Upper lobe of left lung (tissue), 4 donors: ENCODE results near the gene CXCL16.
A peak's percentile ranks its signal among the peaks of the same experiment; 100 is the strongest.

Experiments used
- POLR2A ChIP-seq, 4 donors: fragments of 450-650 bp; IDR thresholded peaks; one replicate each; pipeline ENCODE4 v1.5.1; 2016 to 2017; ENCODE audit warnings: antibody characterized with exemption in 4 of 4, mild to moderate bottlenecking in 2 of 4
- TF ChIP-seq, protein P1 (sequence below), 6 experiments: fragments of 450-650 bp in 4 of 6; fragments of 200-600 bp in 2 of 6; sonication (generic) in 2 of 6; IDR thresholded peaks; one replicate each; pipeline ENCODE4 v1.5.1; 2016 to 2019; ENCODE audit warnings: antibody characterized with exemption in 6 of 6

DNA sequence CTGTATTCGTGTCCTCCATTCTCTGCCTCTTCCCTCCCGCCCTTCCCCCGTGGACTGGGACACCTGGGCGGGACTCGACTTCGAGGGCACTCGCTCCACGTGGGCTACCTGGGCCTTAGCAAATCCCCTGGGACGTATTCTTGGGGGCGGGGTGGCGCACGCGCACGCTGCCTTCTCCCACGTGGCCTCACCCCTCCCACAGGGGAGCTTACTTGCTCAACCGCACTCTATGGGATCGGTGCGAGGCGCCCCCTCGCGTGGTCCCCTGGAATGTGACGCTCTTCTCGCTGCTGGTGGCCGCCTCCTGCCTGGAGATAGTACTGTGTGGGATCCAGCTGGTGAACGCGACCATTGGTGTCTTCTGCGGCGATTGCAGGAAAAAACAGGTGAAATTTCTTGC is 42.9 kb upstream of the CXCL16 start:
- no peak for TF ChIP-seq POLR2A (IDR thresholded peaks at IDR 0.05)
- TF ChIP-seq, protein P1, sequence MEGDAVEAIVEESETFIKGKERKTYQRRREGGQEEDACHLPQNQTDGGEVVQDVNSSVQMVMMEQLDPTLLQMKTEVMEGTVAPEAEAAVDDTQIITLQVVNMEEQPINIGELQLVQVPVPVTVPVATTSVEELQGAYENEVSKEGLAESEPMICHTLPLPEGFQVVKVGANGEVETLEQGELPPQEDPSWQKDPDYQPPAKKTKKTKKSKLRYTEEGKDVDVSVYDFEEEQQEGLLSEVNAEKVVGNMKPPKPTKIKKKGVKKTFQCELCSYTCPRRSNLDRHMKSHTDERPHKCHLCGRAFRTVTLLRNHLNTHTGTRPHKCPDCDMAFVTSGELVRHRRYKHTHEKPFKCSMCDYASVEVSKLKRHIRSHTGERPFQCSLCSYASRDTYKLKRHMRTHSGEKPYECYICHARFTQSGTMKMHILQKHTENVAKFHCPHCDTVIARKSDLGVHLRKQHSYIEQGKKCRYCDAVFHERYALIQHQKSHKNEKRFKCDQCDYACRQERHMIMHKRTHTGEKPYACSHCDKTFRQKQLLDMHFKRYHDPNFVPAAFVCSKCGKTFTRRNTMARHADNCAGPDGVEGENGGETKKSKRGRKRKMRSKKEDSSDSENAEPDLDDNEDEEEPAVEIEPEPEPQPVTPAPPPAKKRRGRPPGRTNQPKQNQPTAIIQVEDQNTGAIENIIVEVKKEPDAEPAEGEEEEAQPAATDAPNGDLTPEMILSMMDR (IDR thresholded peaks at IDR 0.05): peak in 3 of 6 experiments; percentile 14 to 26 (median 23)
